Measurements from ENCODE around the gene CLEC20A.

GRCh38 chr1:178528228-178528952 lies 31.6 kb upstream of the CLEC20A start:
- TF ChIP-seq CTCF (IDR thresholded peaks at IDR 0.05) (no peak), EP300 (IDR thresholded peaks at IDR 0.05) (no peak), POLR2AphosphoS5 (IDR thresholded peaks at IDR 0.05) (no peak), POLR2A (IDR thresholded peaks at IDR 0.05) (no peak)
